Measurements from ENCODE around the gene GJD2.

Gene GJD2

DNA sequence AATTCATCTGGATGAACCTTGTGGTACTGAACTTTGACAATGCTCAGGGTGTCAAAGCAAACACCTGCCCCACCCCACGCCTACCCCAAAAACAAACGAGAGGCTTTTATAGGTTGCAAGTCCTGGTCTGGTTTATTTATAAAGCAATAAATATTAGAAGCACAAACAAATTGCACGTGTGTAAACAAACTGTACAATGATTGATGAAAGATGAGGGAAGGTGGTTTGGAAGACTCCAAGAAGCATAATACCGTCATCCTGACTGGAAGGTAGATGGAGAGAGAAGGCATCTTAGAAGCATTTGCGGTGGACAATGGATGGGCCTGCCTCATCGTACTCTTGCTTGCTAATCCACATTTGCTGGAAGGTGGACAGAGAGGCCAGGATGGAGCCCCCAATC, 35.3 kb upstream of the GJD2 start:
- DNase-seq (ENCODE audit: low spot score) = no peak
- no peak for TF ChIP-seq CTCF (IDR thresholded peaks at IDR 0.05; ENCODE audit: extremely low read depth, insufficient read depth, missing control alignments)
- in situ Hi-C loops (cut with MboI; ENCODE audit: low pct_unique_long_range_greater_than_20kb, low sequenced_read_pairs, unreplicated experiment) = no loop called here

- in situ Hi-C loops (cut with MboI; ENCODE audit: low pct_unique_long_range_greater_than_20kb, low sequenced_read_pairs, unreplicated experiment) = no loop called here
- TF ChIP-seq CTCF (IDR thresholded peaks at IDR 0.05; ENCODE audit: extremely low read depth, insufficient read depth, missing control alignments) = no peak
- DNase-seq (ENCODE audit: low spot score) = no peak
These were observed 34.5 kb upstream of the GJD2 start for GRCh38 chr15:34789326-34789725.

DNA sequence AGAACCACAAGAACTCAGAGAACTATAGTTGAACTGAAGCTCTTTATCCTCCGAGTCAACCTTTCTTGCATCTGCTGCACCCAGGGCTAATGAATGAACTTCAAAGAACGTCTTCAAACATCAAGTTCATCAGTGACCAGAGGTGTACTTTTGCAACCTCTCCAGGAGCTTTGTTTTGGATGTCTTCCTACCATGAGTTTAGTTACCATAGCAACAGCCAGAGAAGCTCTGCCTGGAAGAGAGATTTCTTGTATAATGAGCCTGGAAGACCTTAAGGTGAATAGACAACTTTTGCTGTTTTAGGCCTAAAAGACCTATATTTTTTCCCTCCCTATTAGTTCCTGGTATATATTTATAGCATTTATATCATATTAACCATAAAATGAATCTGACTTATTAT, 31.4 kb upstream of the GJD2 start:
- TF ChIP-seq CTCF (IDR thresholded peaks at IDR 0.05; ENCODE audit: extremely low read depth, insufficient read depth, missing control alignments) = no peak
- in situ Hi-C loops (cut with MboI; ENCODE audit: low pct_unique_long_range_greater_than_20kb, low sequenced_read_pairs, unreplicated experiment) = no loop called here

GRCh38 chr15:34783991-34784390, 29.2 kb upstream of the GJD2 start:
- in situ Hi-C loops (cut with MboI; ENCODE audit: low pct_unique_long_range_greater_than_20kb, low sequenced_read_pairs, unreplicated experiment) = no loop called here

More for the DNA sequence above, 31.4 kb upstream of the GJD2 start:
- DNase-seq (ENCODE audit: low spot score) = no peak

GRCh38 chr15:34783431-34783830, 28.6 kb upstream of the GJD2 start:
- in situ Hi-C loops (cut with MboI; ENCODE audit: low pct_unique_long_range_greater_than_20kb, low sequenced_read_pairs, unreplicated experiment) = no loop called here
- TF ChIP-seq CTCF (IDR thresholded peaks at IDR 0.05; ENCODE audit: extremely low read depth, insufficient read depth, missing control alignments) = no peak
- DNase-seq (ENCODE audit: low spot score) = no peak

More at GRCh38 chr15:34783991-34784390, 29.2 kb upstream of the GJD2 start:
- no peak for DNase-seq (ENCODE audit: low spot score)
- no peak for TF ChIP-seq CTCF (IDR thresholded peaks at IDR 0.05; ENCODE audit: extremely low read depth, insufficient read depth, missing control alignments)

- TF ChIP-seq CTCF (IDR thresholded peaks at IDR 0.05; ENCODE audit: extremely low read depth, insufficient read depth, missing control alignments) = no peak
- in situ Hi-C loops (cut with MboI; ENCODE audit: low pct_unique_long_range_greater_than_20kb, low sequenced_read_pairs, unreplicated experiment) = no loop called here
- no peak for DNase-seq (ENCODE audit: low spot score)
These were observed 28.1 kb upstream of the GJD2 start for GRCh38 chr15:34782901-34783300.

- TF ChIP-seq CTCF (IDR thresholded peaks at IDR 0.05; ENCODE audit: extremely low read depth, insufficient read depth, missing control alignments) = no peak
- in situ Hi-C loops (cut with MboI; ENCODE audit: low pct_unique_long_range_greater_than_20kb, low sequenced_read_pairs, unreplicated experiment) = no loop called here
- DNase-seq (ENCODE audit: low spot score) = no peak
These were observed 25.9 kb upstream of the GJD2 start for GRCh38 chr15:34780725-34781124.
